Activated T-cell treated with anti-CD3 and anti-CD28 coated beads, Interleukin-2, amount 50 U/mL, for 24 hours (primary cell): Measurements from ENCODE around the gene FSHR.

Source experiments
- DNase-seq: peaks from one replicate; pipeline ENCODE4 v3.0.0-alpha.2; 2020
- H3K27ac Mint-ChIP-seq: 2 replicates; pipeline ENCODE4 v1.8.0; 2020; ENCODE audit warnings: mild to moderate bottlenecking, mixed read lengths
- H3K27me3 Mint-ChIP-seq: 2 replicates; pipeline ENCODE4 v1.8.0; 2020; ENCODE audit warnings: mixed read lengths
- H3K36me3 Mint-ChIP-seq: 2 replicates; pipeline ENCODE4 v1.8.0; 2020; ENCODE audit warnings: low read depth, mixed read lengths
- H3K4me1 Mint-ChIP-seq: 2 replicates; pipeline ENCODE4 v1.8.0; 2020; ENCODE audit warnings: low read depth, mixed read lengths
- H3K4me3 Mint-ChIP-seq: 2 replicates; pipeline ENCODE4 v1.8.0; 2020; ENCODE audit warnings: mild to moderate bottlenecking, moderate library complexity, mixed read lengths
- H3K9me3 Mint-ChIP-seq: 2 replicates; pipeline ENCODE4 v1.8.0; 2020; ENCODE audit warnings: mixed read lengths

Gene FSHR

DNA sequence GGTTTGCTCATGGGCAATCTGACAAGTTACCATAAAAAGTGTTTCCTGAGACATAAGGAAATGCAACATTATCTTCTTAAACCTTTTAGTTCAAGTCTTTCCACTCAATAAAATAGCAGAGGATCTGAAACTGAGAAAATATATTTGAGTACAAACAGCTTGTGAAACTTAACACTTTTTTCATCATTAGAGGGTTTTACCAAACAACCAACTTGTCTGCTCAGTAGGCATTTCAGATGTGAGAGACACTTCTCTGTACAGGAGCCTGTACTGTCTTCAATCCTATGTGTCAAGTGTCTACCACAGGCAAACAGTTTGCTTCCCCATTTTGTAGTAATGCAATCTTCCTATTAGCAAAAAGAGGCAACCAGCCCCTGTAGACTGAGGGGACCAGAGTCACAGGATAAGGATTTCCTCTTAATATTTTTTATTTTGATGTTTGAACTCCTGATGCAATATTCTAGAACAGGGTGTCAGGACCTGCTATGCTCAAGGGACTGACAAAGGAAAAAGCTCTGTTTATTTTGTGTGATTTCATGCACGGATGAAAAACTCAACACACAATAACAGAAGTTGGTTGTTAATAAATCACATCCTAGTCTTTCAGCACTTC lies 239.7 kb downstream of the FSHR start:
- Mint-ChIP-seq H3K27me3 (no peaks in the 10 kb centered on the region), H3K9me3 (peaks cover 6% of the 10 kb centered on the region), H3K4me3 (no peak overlapping the region), H3K4me1 (no peaks in the 10 kb centered on the region), H3K36me3 (no peaks in the 10 kb centered on the region), H3K27ac (no peak overlapping the region)
- no peak for DNase-seq
